Stimulated activated CD4-positive, alpha-beta T cell treated with anti-CD3 and anti-CD28 coated beads, TNF-alpha, amount 100 ng/mL, for 1 hour (primary cell): ENCODE data around the gene CDH10.

Source experiments
- DNase-seq, 3 donors: peaks; one replicate each; pipeline ENCODE4 v3.0.0-alpha.2; 2020; ENCODE audit warnings: low read depth in 3 of 3, low spot score in 1 of 3

CDH10 gene

DNA sequence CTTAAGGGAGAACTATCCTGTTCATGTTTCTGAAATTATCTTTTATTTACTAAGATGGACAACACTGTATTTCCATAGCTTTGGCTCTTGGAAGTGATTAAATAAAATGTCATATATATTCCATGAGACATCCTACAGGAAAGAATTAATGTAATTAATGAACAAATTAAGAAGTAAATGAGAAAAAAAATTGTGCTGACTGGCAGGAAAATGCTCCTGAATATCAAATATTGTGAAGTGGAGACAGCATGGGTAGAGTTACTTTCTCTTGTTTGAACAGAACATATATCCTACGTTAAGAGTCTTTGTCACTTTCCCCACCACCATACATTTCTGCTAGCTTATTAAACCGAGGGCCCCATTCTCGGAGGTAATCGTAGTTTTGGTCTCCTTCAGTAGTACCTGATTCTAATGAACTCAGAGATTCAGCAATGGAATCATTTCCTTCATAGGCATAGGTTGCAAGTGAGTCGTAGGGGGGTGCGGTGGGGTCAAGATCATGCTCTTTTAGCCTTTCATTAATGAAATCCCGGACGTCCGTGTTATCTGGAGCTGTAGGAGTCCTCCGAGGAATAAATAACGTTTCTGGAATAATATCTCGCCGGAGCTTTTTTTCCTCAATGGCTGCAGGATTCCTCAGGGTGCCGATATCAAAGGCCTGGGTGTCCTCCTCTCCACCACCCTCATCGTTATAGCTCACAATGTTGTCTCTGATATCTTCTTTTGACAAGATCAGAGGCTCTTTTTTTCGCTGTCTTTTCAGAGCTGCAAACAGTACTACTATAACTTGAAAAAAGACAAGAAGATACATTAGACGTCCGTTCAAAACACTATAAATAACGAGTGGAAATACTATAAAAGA lies 157.2 kb downstream of the CDH10 start:
- no peak for DNase-seq

- no peak for DNase-seq
Observed at GRCh38 chr5:24480952-24481351, 163.8 kb downstream of the CDH10 start.

DNA sequence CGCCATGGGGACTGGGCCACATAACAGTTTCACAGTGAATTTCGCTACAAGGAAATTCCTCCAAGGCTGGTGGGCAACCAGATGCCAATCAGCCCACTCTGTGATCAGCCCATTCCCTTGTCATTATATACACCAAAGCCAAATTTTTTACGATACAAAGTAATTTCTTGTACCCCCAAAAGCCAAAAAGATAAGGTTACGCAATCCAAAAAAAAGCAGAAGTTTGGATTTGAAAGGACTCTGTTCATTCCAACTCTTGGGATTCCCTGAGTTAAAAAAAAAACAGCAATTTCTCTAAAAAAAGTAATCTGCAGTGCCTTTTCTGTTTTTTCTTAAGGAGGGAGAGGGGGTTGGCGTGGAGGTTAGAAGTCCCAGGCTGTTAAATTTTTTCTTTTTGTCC lies 166.8 kb downstream of the CDH10 start:
- no peak for DNase-seq

DNA sequence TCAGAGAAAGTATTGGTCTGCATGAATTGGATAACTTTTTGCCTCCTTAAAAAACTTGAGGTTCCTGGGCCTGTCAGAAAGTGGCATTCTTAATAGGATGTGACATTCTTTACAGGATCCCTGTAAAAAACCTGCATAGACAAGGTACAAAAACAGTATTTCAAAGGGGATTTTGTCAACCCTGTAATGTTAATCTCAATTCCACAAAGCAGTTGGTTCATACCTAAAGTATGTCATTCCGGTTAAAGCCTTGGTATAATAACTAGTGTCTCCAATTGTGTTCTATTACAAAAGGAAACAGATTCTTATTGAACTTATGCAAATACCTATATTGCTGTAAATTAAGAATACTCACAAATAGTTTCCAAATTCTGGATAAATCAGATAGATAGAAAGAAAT lies 169.7 kb downstream of the CDH10 start:
- no peak for DNase-seq

- no peak for DNase-seq
Observed at GRCh38 chr5:24474685-24475084, 170.1 kb downstream of the CDH10 start.

DNA sequence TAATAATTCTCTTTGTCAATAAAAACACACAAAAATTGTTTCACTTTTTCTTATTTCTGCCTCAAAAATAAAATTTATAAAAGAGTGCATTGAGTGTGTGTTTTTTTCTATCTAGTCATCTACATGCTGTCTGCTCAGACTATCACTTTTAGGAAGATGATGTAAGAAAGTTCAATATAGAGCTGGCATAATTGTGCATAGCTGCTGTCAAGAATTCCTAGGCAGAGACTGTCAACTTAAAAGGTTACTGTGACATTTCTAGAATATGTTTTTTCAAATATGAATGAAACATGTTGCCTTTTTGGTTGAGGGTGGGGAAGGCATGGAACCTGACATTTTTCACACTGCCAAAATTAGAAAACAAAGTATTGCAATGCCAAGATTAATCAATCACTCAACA lies 172.3 kb downstream of the CDH10 start:
- no peak for DNase-seq

DNA sequence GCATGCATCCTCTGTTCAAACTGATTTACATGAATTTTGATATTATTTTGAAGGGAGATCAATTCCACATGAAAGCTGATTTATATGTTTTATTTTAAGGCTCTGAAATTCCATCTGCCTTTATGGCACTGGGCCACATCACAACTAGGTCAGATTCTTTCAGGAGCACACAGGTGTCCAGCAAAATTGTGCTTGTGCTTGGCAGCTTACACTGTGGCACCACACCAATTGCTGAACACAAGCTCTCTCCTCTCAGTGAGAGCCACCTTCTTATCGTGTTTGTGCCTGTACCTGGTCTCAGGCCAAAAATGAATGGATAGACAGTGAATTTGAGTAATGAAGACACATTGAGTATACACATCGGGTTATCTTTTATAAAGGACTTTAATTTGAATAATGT lies 200.4 kb downstream of the CDH10 start:
- DNase-seq = no peak

- DNase-seq = no peak
Observed at GRCh38 chr5:24439465-24439864, 205.3 kb downstream of the CDH10 start.
